HG03066 (cell line): ENCODE measurements around the gene IL18.
"Not testable (repeated sequence)": the region's sequence is repeated elsewhere in the genome, so short reads cannot be mapped to it uniquely, and the experiment has no call there.

Experiments used
- ATAC-seq: cut with Tn5 transposase; IDR thresholded peaks from one replicate; pipeline ENCODE4 v1.9.1; 2021; ENCODE audit warnings: low read depth; ENCODE audit not compliant: unreplicated experiment

IL18 gene

GRCh38 chr11:112163875-112164685 lies at the start of gene IL18:
Gene IL18, minus strand, starts transcription at chr11:112164094. Its CDS starts 9,041 bp downstream, at chr11:112155053.
- ATAC-seq: no peak

- no peak for ATAC-seq
Measured at GRCh38 chr11:112212710-112213109, 48.8 kb upstream of the IL18 start.

GRCh38 chr11:112212290-112212689 lies 48.4 kb upstream of the IL18 start:
- no peak for ATAC-seq

GRCh38 chr11:112211536-112211935 lies 47.6 kb upstream of the IL18 start:
- no peak for ATAC-seq

- no peak for ATAC-seq
Measured at GRCh38 chr11:112210890-112211289, 47.0 kb upstream of the IL18 start.

- ATAC-seq: no peak
Measured at GRCh38 chr11:112206071-112206470, 42.2 kb upstream of the IL18 start.

GRCh38 chr11:112200252-112200651 lies 36.4 kb upstream of the IL18 start:
- no peak for ATAC-seq

- ATAC-seq: not testable (repeated sequence)
Measured at GRCh38 chr11:112199101-112199500, 35.2 kb upstream of the IL18 start.

GRCh38 chr11:112196519-112197087 lies 32.7 kb upstream of the IL18 start:
- no peak for ATAC-seq

- no peak for ATAC-seq
Measured at GRCh38 chr11:112195951-112196351, 32.1 kb upstream of the IL18 start.

- ATAC-seq: not testable (repeated sequence)
Measured at GRCh38 chr11:112195113-112195512, 31.2 kb upstream of the IL18 start.

GRCh38 chr11:112186304-112186703 lies 22.4 kb upstream of the IL18 start:
- ATAC-seq: no peak

- ATAC-seq: no peak
Measured at GRCh38 chr11:112185883-112186282, 22.0 kb upstream of the IL18 start.

GRCh38 chr11:112182867-112183266 lies 19.0 kb upstream of the IL18 start:
- ATAC-seq: no peak

- no peak for ATAC-seq
Measured at GRCh38 chr11:112179601-112180000, 15.7 kb upstream of the IL18 start.

GRCh38 chr11:112178936-112179335 lies 15.0 kb upstream of the IL18 start:
- ATAC-seq: no peak

- no peak for ATAC-seq
Measured at GRCh38 chr11:112178428-112178827, 14.5 kb upstream of the IL18 start.

- ATAC-seq: no peak
Measured at GRCh38 chr11:112177589-112177988, 13.7 kb upstream of the IL18 start.

- no peak for ATAC-seq
Measured at GRCh38 chr11:112176077-112176476, 12.2 kb upstream of the IL18 start.

GRCh38 chr11:112175599-112175952 lies 11.7 kb upstream of the IL18 start:
- no peak for ATAC-seq

- no peak for ATAC-seq
Measured at GRCh38 chr11:112174789-112175598, 11.1 kb upstream of the IL18 start, which contains the start of gene BCO2. Gene BCO2, plus strand, starts transcription at chr11:112175512. Its CDS starts 90 bp downstream, at chr11:112175602.
